HG02610 (cell line): ENCODE measurements around the gene SPACA9.

Experiments used
- ATAC-seq: cut with Tn5 transposase; IDR thresholded peaks from one replicate; pipeline ENCODE4 v1.9.1; 2021; ENCODE audit warnings: mild to moderate bottlenecking, moderate library complexity; ENCODE audit not compliant: unreplicated experiment

SPACA9 gene

DNA sequence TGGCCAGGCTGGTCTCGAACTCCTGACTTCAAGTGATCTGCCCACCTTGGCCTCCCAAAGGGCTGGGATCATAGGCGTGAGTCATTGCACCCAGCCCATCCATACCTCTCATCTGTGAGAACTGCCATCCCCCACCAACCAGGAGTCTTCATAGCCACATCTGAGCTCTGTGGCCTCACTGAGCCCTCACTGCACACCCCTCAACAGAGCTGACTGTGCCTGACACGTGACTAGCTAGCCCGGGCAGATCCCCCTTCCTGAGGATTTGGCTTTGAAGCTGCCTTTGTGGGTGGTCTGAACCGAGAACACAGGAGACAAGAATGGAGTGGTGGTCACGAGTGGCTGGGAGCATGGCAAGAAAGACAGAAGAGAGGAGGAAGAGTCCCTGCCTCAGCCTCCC is 16.2 kb upstream of the SPACA9 start:
- ATAC-seq: no peak

DNA sequence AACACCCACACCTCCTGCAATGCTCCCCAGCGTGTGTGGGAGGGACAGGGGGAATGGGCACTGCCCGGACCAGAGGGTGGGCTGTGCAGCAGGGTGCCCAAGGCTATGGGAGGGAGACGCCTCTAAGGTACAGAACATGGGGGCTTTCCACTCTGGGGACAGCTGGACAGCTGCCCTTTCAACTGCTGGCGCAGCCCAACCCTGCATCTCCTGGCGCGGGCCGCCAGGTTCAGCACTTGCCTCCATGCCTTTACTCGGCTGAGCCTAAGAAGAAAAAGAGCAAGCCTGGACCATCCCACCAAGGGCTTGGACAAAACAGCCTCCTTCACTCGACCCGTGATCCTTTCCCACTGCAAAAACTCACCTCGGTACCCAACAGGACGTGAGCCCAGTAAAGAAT is 15.6 kb upstream of the SPACA9 start:
- ATAC-seq: no peak

DNA sequence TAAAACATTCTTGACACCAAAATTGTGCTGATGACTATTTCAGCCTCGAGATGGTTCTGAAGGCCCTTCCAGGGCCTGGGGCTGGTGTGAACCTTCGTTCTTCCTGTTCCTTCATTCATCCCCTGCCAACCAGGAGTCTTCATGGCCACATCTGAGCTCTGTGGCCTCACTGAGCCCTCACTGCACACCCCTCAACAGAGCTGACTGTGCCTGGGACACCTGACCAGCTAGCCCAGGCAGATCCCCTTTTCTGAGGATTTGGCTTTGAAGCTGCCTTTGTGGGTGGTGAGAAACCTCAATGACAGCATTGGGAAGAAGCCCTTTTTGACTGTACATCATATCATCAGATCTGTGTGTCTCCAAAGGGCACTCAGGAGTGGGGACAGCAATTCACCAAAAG is 14.4 kb upstream of the SPACA9 start:
- no peak for ATAC-seq

DNA sequence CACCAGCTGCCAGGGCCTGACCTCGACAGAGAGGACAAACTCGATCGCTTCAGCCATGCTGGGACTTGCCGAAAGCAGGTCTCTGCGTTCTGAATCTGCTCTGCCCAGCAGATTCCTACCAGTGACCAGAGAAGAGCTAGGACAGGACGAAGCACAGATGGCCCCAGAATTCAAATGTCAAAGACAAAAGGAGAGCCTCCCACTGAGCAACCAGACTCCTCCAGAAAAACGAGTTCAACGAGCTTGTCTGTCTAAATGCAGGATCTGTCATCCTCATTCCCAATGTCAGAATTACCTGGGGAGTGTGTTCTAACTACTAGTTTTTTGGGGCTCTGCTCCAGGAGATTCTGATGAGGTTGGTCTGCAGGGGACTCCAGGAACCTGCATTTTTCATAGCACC is 14.0 kb upstream of the SPACA9 start:
- no peak for ATAC-seq

DNA sequence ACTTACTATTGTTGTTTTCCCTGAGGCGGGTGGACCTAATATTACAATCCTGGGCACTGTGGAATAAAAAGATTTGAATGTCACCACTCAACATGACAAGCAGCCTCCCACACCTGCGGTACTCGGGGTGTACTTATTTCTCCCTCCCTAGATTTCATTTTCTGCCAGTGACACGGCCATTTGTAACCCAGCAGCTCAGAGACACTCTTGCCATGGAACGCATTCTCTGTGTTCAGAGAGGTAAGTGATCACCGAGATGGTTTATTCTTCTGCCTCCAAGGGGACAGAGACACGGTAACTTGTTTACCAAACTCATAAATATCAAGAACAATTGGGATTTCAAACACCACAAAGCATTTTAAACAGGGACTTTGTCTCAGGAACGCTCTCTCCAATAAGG is 11.8 kb upstream of the SPACA9 start:
- ATAC-seq: no peak

DNA sequence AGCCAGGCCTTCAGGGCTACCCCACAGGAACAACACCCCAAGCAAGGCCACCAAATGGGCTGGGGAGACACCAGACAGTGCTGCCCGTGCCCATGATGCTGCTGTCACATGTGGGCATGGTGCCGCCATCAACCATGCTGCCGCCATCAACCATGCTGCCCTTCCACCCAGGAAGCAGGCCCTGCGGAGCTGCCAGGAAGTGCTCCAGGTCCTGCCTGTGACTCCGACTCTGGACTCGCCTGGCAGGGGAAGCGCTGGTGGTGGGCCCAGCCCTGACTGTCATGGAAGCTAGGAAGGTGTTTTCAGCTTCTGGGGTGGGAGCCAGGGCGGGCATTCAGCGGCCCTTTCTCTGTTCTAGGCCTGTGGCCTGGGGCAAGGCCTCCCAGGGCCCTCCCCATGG is 9.4 kb upstream of the SPACA9 start:
- no peak for ATAC-seq

DNA sequence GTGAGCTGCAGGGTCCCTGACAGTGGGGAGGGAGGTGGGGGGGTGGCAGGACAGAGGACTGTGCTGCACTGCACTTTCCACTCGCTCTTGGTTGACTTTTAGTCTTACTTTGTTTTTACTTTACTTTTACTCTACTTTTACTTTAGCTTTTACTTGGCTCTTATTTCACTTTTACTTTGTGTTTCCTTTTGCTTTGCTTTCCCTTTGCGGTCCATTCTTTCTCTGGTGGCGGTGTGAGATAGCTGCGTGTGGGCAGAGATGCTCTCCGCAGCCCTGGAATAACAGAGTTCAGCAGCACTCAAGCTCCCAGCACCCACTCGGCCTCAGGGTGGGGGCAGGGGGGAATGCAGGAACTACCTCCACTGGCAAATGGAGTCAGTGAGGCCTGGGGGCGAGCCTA is 5.3 kb upstream of the SPACA9 start:
- no peak for ATAC-seq

DNA sequence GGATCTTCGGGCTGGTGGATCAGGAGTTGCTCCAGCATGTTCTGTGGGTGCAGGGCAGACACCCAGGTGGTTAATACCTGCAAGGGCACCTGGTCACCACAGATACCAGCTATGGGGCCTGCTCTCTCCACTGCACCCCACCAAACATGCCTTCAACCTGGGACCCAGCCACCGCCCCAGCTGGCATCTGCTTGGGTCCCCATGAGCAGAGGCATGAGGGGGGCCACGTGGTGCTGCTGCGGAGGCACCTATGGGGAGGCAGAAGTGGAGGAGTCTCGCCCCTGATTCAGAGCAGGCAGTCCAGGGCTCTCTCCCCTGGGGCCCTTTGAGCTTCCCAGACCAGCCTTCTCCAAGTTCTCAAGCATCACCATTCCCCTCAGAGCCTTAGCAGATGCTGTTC is 3.5 kb upstream of the SPACA9 start:
- no peak for ATAC-seq

DNA sequence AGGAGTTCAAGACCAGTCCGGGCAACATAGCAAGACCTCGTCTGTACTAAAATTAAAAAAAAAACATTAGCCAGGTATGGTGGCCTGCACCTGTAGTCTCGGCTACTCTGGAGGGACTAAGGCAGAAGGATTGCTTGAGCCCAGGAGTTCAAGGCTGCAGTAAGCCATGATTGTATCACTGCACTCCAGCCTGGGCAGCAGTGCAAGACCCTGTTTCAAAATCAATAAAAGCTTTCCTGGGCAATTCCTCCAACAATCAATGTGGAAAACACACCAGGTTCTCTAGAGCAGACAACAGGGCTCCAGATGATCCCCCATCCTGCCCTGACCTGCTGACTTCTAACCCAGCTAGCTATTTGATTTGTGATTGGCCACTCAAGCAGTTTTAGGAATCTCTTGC is 1.8 kb upstream of the SPACA9 start:
- no peak for ATAC-seq

DNA sequence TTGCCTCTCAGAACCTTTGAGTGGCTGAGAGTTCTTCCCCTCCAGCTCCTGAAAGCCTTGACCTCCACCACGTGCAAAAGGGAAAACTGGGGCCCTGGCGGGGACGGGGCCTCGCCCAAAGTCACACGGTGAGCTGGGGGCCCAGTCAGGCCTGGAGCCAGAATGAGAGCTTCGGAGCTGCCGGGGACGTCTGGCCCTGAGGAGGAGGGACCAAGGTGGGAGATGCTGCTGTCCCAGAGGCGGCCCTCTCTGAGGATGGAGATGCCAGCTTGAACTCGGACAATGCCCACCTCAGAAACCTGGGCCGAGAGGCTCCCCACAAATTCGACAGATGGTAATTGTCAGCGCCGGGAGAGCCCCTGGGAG is 1.3 kb upstream of the SPACA9 start:
- ATAC-seq: no peak

DNA sequence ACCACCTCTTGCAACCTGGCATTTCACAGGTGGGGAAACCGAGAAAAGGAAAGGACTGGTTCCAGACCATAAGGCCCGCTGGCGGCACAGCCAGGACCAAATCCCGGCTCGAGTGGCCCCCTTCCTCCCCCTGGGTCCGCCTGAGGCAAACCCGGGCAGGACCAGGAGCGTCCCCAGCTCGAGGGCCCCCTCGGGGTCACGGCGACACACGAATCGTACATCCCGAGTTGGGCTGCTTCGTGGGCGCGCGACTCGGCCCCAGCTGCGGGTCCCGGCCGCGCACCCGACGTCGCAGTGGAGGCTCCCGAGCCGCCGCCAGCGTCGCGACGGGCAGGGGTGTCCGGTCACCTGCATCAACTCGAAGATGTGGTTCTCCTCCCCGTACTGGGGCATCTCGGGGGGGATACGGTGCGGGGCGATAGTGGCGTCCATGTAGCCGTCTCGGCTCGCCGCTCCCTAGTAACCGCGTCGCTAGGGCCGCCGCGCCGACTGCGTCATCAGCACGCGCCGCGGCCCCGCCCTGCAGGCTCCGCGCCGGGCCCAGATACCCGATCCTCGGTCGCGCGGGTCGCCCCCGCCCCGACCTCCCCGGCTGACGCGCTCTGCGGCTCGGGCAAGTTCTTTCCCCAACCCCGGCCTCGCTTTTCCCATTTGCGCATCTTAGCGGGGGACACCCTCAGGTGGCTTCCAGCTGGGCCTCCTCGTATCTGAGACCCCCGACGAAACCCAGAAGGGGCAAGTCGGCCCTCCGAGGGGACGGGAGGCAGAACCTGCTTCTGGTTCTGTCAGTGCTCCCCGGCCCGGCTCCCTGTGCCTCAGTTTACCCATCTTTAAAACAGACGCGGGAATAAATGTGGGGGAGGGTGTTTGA is 639 bp upstream of the SPACA9 start, which contains the start of gene AK8:
AK8 (minus strand) TSS at position 461 of the 871 bp plus-strand sequence; CDS start at position 432, 29 bp downstream.
- no peak for ATAC-seq

DNA sequence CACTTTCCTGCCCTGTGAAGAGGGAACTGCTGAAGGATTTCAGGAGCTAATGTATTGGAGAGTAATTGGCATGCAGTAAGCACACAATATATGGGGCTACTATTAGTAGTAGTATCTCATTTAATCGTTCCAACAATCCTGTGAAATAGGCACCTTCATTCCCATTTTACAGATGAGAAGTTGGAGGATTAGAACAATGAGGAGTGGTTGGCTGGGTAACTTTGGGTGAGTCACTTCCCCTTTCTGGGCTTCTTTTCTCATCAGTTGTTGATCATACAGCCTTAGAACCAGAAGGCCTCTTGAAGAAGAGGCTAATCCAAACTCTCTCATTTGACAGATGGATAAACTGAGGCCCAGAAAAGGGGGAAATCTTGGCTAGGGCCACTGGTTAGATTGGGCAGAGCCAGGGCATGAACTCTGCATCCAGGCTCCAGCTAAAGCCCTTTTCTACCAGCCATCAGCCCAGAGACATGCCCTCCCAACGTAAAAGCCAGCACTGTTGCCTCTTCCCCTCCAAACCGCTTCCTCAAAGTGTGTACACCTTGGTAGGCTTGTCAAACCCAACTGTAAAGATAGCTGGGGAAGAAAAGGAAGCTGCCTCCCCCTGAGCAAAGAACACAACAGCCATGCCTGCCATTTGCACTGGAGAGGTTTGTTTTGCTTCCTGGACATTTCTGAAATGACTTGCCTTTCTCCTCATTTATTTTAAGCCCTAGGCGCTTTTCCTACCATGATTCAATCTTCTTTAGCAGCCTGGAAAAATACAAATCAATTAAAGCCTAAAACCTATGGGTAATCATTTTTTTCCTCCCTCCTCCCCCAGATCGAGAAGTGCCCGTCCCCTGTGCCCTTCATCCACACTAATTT is 992 bp downstream of the SPACA9 start:
- ATAC-seq: no peak

DNA sequence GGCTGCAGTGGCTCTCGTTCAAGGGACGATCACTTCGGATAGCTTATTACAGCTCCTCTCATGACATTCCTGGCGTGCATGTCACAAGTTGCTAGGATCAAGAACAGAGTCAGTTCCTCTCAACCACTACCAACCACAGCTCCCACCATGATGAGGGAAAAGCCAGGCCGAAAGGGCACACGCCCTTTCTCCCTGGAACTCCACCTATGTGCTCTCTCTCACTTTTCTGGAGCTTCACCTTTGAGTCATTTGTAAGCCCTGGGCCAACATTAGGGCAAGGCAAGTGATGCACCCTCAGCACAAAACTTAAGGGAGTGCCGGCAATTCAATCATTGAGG is 1.6 kb downstream of the SPACA9 start:
- no peak for ATAC-seq

DNA sequence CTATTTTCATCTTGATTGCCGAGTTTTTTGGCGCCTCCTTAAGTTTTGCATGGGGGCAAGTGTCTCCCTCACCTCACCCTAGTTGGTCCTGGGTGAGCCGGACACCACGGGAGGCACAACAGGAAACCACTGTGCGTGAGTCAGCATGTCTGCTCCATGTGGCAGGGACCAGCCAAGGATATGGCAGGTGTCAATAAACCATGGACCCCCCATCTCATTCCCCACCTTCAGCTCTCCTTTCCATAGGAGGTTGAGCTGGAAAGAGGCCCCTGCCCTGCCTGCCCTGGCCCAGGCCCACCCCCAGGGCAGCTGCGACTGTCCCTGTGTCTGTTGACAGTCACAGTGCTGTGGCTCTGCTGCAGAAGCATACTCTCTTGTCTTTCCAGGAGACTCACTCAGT is 3.1 kb downstream of the SPACA9 start:
- ATAC-seq: no peak

DNA sequence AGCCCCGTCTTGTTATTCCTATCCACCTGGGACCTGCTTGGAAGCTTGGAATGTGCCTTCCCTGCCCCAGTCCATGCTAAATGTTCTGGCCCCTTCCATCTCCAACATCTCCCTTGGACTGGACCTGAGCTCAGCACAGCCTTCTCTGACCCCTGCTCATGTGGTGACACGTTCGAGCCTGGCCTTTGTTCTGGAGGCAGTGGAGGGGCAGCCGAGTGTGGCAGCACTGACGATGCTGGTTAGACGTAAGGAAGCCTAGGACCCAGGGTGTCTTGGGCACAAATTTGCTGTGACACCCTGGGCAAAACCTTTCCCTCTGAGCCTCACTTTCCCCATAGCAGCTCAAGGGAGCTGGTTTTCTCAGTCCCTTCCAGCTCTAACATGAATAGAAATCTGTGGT is 3.9 kb downstream of the SPACA9 start:
- no peak for ATAC-seq

DNA sequence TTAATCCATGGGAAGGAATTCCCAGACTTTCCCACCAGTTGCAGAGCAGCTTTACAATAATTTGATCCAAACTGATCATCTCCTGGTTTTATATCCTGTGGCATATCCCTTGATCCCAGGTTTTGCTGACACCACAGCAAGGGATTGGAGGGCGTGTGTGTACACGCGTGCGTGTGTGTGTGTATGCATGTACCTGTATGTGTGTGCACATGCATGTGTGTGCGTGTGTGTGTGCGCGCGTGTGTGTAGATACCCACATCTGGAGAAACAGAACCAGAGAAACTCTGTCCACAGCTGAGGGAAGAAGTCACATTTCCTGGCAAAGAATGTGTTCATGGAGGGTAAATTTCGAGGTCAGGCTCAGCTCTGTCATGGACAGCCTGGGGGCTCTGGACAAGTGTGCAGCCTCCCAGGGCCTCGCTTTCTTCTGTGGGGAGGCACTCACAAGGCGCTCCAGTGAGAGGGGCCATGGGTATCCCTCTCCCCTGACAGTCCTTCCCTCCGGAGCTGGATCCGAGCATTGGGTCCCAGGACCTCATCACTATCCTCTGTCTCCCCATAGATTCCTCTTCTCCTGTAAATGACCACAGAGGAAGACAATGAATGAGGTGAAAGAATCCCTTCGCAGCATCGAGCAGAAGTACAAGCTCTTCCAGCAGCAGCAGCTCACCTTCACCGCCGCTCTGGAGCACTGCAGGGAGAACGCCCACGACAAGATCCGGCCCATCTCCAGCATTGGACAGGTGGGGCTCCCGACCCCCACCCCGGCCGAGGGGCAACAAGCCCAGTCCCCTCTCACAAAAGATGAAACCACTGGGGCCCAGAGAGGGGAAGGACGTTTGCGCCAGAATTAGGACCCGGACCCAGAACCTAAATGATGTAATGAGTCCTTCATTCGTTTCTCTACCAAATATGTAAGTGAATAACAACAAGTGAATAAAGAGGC is 4.9 kb downstream of the SPACA9 start:
- ATAC-seq: no peak

DNA sequence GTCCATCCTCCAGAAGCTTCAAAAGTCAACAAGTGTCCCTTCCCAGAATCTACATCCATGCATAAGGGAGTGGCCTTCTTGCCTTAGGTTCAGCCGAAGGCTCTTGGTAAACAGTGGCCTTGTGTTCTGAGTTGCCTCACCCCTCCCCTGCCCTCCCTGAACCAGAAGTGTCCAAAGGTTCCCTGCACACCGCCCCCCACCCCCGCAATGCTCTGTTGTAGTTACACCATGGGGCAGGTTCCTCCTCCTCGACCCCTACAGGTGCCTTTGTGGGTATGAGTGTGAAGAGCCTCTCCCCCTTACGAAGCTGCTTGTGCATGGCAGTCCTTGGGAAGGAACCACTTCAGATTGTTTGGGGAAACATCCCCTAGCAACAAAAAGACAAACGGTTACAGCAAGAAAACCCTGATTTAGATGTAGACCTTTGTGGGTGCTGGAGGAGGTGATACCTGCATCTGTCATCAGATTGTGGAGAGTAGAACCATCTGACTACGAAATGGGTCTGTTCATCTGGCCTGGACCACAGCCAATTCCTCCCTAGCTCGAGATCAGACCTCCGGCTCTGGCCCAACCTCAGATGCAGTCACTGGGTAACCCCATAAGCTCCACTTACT is 7.1 kb downstream of the SPACA9 start:
- ATAC-seq: no peak

DNA sequence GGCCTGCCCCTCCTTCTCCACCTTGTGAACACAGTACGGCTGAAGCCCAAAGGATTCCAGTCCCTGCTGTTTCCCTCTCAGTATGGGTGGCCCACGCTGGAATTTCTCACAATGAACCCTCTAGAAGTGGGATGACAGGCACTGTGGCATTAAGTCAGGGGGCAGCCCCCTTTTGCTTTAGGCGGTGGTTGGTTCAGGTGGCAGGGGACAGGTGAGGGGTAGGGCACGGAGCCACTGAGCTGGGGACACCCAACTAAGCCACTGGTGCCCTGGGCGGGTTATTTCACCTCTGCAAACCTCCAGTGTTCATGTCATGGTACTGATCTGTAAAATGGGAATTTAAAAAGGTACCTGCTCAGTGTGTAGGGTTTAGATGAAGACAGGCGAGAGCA is 7.6 kb downstream of the SPACA9 start:
- no peak for ATAC-seq

DNA sequence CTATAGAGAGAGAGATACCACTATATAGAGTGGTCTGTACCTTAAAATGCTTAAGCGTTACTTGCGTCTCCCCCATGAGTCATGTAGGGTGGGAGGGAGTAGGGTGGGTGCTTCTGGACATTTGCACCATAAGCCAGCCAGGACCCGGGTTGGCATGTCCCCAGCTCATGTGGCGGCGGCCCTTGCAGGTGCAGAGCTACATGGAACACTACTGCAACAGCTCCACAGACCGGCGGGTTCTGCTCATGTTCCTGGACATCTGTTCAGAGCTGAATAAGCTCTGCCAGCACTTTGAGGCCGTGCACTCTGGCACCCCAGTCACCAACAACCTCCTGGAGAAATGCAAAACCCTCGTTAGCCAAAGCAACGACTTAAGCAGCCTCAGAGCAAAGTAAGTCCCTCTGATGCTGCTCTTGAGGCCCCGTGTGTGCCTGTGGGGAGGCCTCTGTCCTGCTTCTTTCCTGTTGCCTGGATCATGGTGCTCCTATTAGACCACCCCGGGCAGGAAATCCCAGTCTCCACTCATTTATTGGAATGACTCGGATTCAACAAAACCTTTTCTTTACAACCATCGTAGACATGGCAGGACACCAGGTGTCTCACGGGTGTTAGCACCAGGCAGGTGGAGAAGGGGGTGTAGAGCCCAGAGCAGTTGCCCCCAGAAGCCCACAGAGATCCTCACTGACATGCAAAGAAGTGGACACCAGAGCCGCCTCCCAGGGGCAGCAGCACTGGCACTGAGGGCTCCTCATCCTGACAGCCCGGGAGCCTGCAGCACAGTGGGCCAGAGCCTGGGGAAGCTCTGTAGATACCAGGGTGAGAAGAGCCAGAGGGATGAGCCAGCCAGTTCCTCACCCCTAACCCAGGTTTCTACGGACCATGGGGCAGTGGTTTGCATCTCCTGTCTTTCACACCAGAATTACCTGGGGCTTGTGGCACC is 8.8 kb downstream of the SPACA9 start:
- ATAC-seq: no peak

DNA sequence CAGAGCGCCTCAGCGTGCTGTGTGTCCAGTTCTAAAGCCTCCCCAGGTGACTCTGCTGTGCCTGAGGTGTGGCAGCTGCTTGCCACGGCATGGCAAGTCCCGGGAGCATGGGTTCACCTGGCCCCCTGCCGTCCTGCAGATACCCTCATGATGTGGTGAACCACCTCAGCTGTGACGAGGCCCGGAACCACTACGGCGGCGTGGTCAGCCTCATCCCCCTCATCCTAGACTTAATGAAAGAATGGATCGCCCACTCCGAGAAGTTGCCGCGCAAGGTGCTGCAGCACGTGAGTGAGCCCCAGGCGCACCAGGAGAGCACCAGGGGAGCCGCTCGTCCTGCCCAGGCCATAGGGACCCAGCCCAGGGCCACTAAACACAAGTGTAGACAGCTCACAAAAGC is 9.5 kb downstream of the SPACA9 start:
- ATAC-seq: no peak
